GM18951 (cell line): ENCODE measurements around the gene SMURF1.

Experiments used
- POLR2A ChIP-seq: IDR thresholded peaks from 4 replicates; pipeline ENCODE4 v1.6.1; 2011; ENCODE audit warnings: mild to moderate bottlenecking; ENCODE audit not compliant: insufficient read length, insufficient read depth; ENCODE audit errors: extremely low read depth
- in situ Hi-C: fragments of 300-500 bp; cut with MboI; formaldehyde crosslinking; loops from one replicate; pipeline ENCODE4 v1.12.0; 2022; ENCODE audit warnings: low sequenced_read_pairs, mixed read lengths, inconsistent platforms; ENCODE audit not compliant: unreplicated experiment

The SMURF1 gene

DNA sequence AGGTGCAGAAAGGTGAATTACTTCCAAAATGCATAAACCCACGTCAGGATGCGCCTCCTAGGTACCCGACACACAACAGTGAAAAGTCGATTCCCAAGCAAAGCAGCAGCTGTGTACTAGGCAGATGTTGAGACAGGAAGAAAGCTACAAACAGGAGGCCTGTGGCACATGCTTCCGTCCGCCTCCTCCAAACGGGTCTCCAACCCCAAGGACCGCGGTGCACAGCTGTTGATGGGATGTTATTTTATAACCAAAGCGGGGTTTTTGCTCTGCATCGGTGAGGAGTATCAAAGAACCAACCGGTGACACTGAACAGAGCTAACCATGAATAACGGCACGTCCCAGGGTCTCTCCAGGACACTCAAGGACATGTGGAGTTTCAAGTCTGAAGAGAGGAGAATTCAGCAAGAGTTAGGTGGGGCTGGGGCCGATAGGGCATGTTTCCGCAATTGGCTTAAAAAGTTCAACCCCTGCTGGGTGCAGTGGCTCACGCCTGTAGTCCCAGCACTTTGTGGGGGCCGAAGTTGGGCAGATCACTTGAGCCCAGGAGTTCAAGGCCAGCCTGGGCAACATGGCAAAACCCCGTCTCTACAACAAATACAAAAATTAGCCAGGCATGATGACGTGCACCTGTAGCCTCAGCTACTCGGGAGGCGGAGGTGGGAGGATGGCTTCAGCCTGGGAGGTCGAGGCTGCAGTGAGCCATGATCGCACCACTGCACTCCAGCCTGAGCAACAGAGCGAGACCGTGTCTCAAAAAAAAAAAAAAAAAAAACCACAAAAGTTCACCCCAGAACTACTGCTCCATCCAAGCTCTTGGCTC is 108.0 kb downstream of the SMURF1 start:
- TF ChIP-seq POLR2A, result no peak
- in situ Hi-C loops, result no loop called here

DNA sequence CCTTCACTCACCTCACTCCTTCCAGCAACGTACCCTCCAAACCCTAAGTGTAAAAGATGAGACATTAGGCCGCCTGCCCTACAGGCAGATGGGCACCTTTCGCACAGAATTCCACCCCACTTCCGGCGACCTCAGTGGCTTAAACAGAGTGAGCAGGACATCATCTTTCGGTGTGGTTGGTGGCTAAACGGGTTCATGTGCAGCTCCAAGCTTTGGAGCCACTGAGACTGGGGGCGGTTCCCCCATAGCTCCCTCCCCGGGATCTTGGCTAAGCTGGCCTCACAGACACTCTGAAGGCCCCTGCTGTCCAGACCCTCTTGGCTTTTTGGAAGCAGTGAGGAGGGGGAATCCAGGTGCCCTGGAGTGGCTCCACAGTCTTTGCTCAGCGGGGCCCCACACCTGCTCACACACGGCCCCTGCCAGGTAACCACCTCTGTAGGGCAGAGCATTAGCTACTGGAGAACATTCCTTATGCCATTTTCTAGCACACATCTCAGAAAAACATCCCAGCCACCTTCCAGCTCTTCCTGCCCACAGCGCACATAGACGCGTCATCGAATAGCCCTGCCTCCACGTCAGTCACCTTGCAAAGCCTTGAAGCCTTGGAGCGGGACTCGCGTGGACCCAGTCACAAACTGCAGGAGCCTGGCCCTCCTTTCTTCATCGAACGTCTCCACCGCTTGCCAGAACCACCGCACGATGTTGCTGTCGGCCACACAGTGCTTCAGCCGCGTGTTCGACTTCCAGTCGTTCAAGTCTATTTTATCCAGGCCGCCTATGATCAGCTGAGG is 108.8 kb downstream of the SMURF1 start:
- in situ Hi-C loops, result no loop called here
- TF ChIP-seq POLR2A, result no peak

DNA sequence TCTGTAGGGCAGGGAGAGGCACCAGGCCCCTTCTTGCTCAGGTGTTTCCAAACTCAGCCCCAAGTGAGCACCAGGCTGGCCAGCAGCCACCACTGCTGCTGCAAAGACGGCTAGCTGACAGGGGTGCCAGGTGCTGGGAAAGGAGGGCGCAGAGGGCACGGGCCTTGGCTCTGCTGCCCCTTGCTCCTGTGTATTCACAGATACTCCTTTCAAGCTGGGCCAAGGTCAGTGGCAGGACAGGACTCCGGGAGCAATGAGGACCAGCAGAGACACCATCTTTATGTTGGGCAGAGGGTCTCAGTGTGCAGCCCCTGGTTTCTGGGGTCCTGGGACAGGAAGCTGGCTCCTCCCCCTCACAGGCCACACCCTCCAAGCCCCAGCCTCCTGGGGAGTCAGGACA is 110.1 kb downstream of the SMURF1 start:
- no peak for TF ChIP-seq POLR2A
- in situ Hi-C loops, result no loop called here

DNA sequence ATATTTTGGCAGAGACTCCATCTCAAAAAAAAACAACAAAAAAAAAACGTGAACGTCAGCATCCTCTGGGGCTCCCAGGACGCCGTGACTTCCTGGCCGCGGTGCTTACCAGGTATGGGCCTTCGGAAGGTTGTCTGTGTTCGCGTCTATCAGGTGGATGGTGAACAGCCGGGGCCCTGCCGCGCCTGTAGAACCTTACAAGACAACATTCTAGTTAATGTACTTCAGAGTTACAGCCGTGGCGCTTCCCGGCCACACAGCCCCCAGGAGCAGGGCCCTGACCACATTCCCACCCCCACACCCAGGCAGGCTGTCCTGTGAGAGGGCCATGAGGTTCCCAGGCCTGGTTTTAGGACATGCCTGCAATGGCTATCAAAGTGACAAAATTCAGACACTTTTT is 111.0 kb downstream of the SMURF1 start:
- TF ChIP-seq POLR2A, result no peak
- in situ Hi-C loops, result no loop called here

- in situ Hi-C loops, result no loop called here
Observed at GRCh38 chr7:99031496-99031895, 112.4 kb downstream of the SMURF1 start.

GRCh38 chr7:99030951-99031350 is 113.0 kb downstream of the SMURF1 start:
- TF ChIP-seq POLR2A, result no peak
- in situ Hi-C loops, result no loop called here

More at GRCh38 chr7:99031496-99031895, 112.4 kb downstream of the SMURF1 start:
- no peak for TF ChIP-seq POLR2A

- in situ Hi-C loops, result no loop called here
- TF ChIP-seq POLR2A, result no peak
Observed at GRCh38 chr7:99030457-99030856, 113.5 kb downstream of the SMURF1 start.

- TF ChIP-seq POLR2A, result no peak
- in situ Hi-C loops, result no loop called here
Observed at GRCh38 chr7:99029466-99030435, 114.2 kb downstream of the SMURF1 start.

GRCh38 chr7:99028261-99028973 is 115.5 kb downstream of the SMURF1 start:
- no peak for TF ChIP-seq POLR2A
- in situ Hi-C loops, result no loop called here

DNA sequence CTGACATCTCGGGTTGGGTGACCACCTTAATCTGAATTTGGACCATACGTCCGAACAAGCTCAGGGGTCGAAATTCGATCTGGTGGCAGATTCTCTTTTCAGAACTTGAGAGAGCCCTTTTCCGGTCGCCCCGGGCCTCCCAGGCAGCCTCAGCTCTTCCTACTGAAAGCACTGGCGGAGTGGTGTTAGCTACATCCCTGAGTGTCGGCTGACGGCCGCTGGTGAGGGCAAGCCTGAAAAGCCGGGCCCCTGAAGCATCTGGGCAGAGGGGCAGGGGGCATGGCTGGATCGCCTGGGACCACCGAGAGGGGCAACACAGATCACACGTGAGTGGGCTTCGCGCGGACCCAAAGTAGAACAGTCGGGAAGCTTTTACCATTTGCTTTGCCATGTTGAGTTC is 116.1 kb downstream of the SMURF1 start:
- TF ChIP-seq POLR2A, result no peak
- in situ Hi-C loops, result no loop called here

DNA sequence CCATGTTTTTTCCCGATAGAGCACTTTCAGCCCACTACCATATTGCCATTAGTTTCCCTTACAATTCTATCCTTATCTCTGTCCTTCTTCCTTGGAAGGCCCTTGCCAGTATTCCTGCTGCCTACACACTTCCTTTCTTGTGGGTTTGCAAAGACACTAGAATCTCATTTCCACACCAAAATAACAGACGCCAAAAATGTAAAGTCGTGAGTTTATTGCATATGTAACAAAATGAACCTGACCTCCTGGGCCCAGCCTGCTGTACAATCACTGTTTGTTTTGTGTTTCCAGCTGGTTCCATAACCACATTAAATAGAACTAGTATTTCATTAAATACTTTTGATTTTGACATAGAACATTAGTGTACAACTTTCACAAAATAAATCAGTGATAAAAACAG is 116.7 kb downstream of the SMURF1 start:
- TF ChIP-seq POLR2A, result no peak
- in situ Hi-C loops, result no loop called here

GRCh38 chr7:99024066-99024465 is 119.8 kb downstream of the SMURF1 start:
- TF ChIP-seq POLR2A, result no peak
- in situ Hi-C loops, result no loop called here
